ENCODE measurements around the gene SLC30A7.

- TF ChIP-seq CTCF (IDR thresholded peaks at IDR 0.05) (no peak), POLR2A (IDR thresholded peaks at IDR 0.05) (no peak)
Observed at GRCh38 chr1:100943533-100943932, 47.6 kb downstream of the SLC30A7 start.

Measured in right lobe of liver (tissue), 4 donors.